HG02870 (cell line): ENCODE data around the gene MAGIX.
A peak's percentile ranks its signal among the peaks of the same experiment; 100 is the strongest.
"Not testable (repeated sequence)": the region's sequence is repeated elsewhere in the genome, so short reads cannot be mapped to it uniquely, and the experiment has no call there.

ENCODE experiments used
- ATAC-seq: cut with Tn5 transposase; IDR thresholded peaks from one replicate; pipeline ENCODE4 v1.9.1; 2021; ENCODE audit warnings: mild to moderate bottlenecking, moderate library complexity; ENCODE audit not compliant: unreplicated experiment

Gene MAGIX

DNA sequence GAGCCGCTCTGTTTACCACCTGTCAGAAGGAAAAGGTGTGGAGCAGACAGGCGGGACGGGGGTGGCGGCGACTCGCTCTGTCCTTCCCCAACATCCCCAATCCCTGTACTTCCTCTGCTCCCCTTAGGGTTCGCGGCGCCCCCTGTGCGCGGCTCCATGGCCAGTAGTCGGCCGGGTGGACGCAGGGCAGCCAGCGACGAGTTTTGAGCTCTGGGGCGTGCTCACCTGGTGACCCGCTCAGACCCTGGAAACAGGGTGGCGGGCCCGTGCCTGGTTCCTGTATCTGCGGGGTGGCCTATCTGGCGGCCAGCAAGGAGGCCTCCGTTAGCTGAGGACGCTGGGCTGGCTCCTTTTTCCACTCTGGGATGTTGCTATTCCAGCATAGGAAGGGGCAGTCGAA is 5.4 kb upstream of the MAGIX start:
- ATAC-seq: no peak

- ATAC-seq: no peak
Measured at GRCh38 chrX:49160908-49161307, 1.6 kb upstream of the MAGIX start.

GRCh38 chrX:49161632-49162031 is 926 bp upstream of the MAGIX start:
- no peak for ATAC-seq

DNA sequence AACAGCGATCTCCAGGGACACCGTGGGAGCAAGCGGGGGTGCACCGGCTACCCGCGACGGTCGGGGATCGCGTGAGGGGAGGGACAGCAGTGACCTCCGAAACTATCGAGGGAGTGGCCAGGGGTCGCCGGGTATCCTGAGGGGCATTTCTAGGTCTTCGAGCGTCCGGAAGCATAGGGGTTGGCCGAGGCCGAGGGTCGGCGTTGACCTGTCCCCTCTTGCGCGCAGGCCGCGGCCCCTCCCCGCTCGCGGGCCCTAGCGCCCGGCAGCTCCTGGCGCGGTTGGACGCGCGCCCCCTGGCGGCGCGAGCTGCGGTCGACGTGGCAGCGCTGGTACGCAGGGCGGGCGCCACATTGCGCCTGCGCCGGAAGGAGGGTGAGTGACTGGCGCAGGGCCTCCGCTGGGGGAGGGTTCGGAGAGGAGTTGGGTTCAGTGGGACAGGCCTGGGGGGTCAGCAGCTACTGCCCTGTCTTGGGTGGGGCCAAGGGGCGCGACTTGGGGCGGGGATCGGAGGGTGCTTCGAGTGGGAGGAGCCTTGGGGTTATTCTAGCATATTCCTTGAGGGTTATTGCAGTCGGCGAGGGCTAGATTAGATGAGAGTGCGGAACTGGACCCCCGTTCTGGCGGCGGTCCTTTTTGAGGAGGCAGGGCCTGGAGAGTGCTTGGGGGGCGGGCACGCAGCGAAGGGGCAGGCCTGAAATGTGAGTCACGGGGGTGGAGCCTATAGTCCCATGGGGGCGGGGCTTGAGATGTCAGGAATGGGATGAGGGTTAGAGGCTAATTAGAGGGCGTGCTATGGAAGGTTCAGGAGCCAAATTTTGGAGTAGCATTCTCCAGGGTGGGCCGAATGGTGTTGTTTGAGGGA is 1.2 kb downstream of the MAGIX start:
- ATAC-seq: peak; percentile 63

DNA sequence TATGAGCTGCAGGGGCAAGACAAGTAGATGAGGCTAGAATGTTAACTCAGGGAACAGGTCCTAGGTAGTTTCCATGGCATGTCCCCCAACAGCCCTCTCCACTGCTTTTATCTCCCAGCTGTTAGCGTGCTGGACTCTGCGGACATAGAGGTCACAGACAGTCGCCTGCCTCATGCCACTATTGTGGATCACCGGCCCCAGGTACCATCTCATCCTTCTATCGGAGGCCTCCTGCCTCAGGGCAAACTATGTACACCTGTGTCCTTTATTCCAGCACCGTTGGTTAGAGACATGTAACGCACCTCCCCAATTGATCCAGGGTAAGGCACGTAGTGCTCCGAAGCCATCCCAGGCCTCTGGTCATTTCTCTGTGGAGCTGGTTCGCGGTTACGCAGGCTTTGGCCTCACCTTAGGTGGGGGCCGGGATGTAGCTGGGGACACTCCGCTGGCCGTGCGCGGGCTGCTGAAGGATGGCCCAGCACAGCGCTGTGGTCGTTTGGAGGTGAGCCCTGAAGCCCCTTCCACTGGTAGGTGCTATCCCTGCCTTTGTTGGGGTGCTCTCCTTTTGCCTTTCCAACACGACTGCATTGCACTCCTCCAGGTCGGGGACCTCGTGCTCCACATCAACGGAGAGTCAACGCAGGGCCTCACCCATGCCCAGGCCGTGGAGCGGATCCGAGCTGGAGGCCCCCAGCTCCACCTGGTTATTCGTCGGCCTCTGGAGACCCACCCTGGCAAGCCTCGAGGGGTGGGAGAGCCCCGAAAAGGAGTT is 2.2 kb downstream of the MAGIX start:
- no peak for ATAC-seq

DNA sequence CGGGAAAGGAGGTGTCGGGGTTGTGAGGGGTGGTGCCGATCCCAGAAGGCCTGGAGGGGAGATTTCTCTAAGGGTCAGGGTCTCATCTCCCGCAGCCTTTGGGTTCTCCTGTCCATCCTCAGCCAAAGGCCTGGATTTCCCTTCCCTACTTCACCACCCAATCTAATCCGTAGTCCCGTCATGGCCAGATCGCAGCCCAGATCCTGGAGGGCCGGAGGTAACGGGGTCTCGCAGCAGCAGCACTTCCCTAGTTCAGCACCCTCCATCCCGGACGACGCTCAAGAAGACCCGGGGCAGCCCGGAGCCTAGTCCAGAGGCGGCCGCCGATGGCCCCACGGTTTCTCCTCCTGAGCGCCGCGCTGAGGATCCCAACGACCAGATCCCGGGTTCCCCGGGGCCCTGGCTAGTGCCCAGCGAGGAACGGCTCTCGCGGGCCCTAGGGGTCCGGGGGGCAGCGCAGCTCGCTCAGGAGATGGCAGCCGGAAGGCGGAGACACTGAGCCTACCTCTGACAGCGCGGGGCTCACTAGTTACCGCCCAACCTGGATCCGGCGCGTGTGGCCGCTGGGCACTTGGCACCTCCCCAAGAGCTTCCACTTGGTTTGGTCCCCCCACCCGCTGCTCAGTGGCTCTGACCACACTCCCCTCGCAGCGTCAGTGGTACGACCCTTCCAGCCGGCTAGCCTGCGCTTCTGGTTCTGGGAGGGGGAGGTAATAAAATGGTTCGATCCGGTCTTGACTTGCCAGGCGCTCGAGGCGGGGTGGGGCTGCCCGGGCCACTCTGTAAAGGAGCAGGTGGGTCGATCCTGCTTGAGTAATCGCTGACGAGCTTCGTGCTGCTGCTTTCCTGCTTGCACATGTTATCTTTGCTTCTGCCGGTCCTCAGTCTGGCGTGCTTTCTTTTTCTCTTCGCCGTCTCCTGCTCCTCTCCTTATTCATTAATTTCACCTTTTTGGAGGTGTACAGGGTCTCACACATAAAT is 3.6 kb downstream of the MAGIX start:
- no peak for ATAC-seq

- no peak for ATAC-seq
Measured at GRCh38 chrX:49166914-49167739, 4.6 kb downstream of the MAGIX start.

GRCh38 chrX:49167740-49168108 is 5.2 kb downstream of the MAGIX start:
- no peak for ATAC-seq

DNA sequence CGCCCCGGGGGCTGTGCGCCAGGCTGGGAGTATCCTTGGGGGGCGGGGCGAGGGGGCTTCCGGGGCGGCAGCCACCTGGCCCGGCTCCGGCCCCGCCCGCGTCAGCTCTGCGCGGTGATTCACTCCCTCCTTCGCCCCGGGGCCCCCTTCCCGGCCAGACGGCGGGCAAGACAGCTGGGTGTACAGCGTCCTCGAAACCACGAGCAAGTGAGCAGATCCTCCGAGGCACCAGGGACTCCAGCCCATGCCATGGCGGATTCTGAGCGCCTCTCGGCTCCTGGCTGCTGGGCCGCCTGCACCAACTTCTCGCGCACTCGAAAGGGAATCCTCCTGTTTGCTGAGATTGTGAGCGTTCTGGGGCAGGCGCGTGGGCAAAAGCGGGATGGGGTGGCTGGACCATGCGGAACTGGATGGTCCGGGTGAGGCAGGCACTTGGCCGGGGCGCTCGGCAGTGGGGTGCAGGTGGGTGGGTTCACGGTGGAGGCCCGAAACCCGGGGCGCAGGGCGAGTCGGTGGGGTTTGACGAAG is 9.3 kb downstream of the MAGIX start, which contains the start of gene PLP2:
PLP2 (plus strand) TSS at position 147 of the 528 bp plus-strand sequence; CDS start at position 250, 103 bp downstream.
- no peak for ATAC-seq

DNA sequence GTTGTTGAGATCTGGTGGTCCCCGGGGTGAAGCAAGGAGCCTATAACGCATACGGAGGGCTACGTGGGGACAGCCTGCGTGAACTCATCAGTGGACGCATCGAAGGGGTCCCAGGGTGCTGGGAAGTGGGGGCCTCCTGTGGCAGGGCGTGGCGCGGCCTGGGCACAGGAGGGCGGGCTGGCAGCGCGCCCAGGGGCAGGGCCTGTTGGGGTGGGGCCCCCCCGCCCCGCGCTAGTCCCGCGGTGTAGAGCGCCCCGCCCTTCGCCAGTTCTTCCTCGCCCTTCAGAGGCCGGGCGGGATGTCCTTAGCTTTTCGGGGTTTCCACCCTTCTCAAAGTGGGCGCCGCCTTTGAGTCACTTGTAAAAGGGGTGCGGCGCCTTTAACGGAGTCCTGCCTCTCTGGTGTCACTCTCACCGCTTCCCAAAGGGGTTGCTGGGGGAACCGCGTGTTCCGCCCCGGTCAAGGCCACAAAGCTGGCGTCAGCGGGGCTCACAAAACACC is 9.8 kb downstream of the MAGIX start:
- peak; percentile 52 for ATAC-seq

DNA sequence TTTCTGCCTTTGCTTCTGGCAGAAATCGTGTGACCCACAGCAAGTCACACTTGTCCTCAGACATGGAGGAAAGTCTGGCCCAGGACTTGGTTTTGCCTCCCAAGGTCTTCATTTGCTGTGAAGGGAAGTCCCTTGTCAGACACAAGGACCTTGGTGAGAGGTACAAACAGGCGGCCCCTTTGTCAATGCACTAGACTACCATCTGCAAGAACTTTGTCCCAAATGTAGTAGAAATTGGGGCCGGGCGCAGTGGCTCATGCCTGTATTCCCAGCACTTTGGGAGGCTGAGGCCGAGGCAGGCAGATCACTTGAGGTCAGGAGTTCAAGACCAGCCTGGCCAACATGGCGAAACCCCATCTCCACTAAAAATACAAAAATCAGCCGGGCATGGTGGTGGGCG is 11.0 kb downstream of the MAGIX start:
- not testable (repeated sequence) for ATAC-seq

DNA sequence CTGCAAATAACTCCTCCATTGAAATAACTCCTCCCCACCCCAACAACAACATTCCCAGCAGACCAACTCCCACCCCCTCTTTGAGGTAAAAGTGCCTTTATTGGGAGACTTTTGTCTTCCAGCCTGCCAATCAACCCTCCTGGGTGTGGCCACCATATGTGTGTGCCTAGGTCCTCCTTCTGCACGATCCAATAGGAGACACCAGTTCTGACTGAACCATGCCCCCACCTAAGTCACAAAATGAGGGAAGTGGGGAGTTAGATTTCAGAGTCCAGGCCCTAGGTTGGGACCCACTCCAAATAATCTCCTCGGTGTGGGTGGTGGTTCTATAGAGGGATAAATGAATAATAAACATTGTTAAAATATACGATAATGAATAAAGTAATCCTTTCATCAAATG is 12.2 kb downstream of the MAGIX start:
- ATAC-seq: no peak

GRCh38 chrX:49175435-49176274 is 13.1 kb downstream of the MAGIX start:
- no peak for ATAC-seq

GRCh38 chrX:49176421-49177326 is 14.1 kb downstream of the MAGIX start:
- ATAC-seq: no peak

- ATAC-seq: no peak
Measured at GRCh38 chrX:49177338-49177833, 14.8 kb downstream of the MAGIX start.

DNA sequence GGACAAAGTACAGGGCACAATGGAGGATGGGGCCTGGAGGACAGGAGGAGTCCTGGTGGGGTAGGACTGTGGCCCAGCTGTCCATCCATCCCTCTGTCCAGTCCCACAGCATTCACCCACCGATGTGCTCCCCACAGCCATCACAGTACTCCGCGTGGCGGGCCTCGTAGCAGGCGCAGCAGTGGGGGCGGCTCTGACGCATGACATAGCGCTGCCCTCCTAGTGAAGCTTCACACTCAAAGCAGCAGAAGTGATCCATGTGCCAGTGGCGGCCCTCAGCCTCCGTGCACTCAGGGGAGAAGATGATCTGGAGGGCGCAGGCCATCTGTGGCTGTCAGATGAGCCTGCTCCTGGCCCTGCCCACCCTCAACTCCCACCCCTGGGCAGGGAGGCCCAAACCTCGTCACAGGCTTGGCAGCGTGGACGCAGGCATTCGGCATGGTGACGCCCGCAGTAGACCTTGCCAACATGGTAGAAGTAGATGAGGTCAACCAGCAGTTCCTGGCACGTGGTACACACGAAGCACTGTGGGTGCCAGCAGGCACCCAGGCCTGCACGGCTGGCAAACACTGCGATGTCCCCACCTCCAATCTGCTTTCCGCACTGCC is 15.4 kb downstream of the MAGIX start:
- no peak for ATAC-seq

DNA sequence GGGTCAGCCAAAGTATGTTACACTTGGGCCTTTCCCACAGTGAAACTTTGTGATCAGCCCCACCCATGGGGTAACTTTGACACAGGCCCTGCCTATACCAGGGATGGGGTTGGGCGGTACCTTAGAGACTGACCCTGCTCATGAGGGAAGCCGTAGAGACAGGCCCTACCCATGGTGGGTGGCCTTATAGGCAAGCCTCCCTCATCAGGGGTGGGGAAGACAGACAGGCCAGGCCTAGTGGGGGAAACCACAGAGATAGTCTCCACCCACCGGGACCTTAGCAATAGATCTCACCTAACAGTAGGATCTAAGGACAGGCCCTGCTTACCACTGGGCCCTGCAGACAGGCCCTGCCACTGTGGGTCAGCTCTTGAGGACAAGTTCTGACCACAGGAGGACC is 16.0 kb downstream of the MAGIX start:
- no peak for ATAC-seq
